ENCODE results near the gene DNAJC6. TPM values are rescaled to one million over a fixed set of nuclear protein-coding genes. Genes with fewer than 3 reads are reported as not detected.

The DNAJC6 gene
- total RNA-seq, 3 donors from 2014 or later, result 1.6 to 9.6 (median 1.8) TPM

GRCh38 chr1:65388908-65389695, 79.8 kb downstream of the DNAJC6 start:
- no peak overlapping the region for H3K4me3 ChIP-seq
- TF ChIP-seq, protein P1, sequence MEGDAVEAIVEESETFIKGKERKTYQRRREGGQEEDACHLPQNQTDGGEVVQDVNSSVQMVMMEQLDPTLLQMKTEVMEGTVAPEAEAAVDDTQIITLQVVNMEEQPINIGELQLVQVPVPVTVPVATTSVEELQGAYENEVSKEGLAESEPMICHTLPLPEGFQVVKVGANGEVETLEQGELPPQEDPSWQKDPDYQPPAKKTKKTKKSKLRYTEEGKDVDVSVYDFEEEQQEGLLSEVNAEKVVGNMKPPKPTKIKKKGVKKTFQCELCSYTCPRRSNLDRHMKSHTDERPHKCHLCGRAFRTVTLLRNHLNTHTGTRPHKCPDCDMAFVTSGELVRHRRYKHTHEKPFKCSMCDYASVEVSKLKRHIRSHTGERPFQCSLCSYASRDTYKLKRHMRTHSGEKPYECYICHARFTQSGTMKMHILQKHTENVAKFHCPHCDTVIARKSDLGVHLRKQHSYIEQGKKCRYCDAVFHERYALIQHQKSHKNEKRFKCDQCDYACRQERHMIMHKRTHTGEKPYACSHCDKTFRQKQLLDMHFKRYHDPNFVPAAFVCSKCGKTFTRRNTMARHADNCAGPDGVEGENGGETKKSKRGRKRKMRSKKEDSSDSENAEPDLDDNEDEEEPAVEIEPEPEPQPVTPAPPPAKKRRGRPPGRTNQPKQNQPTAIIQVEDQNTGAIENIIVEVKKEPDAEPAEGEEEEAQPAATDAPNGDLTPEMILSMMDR (IDR thresholded peaks at IDR 0.05), result no peak
- ATAC-seq (no peak), DNase-seq (no peak)
- H3K4me1 ChIP-seq (ENCODE audit: low read depth), result no peaks in the 10 kb centered on the region
- H3K9me3 ChIP-seq, result no peaks in the 10 kb centered on the region
- intact Hi-C loops (cut with DNase I, micrococcal nuclease), result no loop called here
- H3K36me3 ChIP-seq (ENCODE audit: low read depth), result no peaks in the 10 kb centered on the region

GRCh38 chr1:65392497-65392896, 83.2 kb downstream of the DNAJC6 start:
- TF ChIP-seq, protein P1 (IDR thresholded peaks at IDR 0.05), result no peak
- H3K9me3 ChIP-seq, result no peaks in the 10 kb centered on the region
- no peaks in the 10 kb centered on the region for H3K36me3 ChIP-seq (ENCODE audit: low read depth)
- ATAC-seq, result no peak
- intact Hi-C loops (cut with DNase I, micrococcal nuclease), result no loop called here
- DNase-seq, result no peak
- no peaks in the 10 kb centered on the region for H3K4me1 ChIP-seq (ENCODE audit: low read depth)
- no peak overlapping the region for H3K4me3 ChIP-seq

DNA sequence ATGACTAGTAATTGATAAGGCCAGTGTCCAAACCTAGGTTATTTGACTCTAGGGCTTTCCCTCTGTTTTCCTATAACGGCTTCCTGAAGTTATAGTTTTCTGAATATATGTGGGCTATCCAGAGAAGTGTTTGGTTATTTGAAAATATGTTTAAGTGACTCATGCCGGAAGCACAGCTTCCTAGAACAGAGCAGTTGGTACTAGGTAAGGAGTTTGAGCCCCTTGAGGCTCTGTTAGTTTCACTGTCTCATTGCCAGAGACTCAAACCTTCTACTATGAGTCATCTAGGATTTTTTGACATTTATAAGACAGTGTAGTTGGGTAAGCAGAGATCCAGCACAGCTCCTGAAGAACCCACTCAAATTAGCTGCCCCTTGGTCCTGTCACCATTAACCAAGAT, 84.0 kb downstream of the DNAJC6 start:
- Histone ChIP-seq H3K9me3 (no peaks in the 10 kb centered on the region), H3K4me3 (no peak overlapping the region), H3K36me3 (ENCODE audit: low read depth) (no peaks in the 10 kb centered on the region), H3K4me1 (ENCODE audit: low read depth) (no peaks in the 10 kb centered on the region)
- intact Hi-C loops (cut with DNase I, micrococcal nuclease), result no loop called here
- TF ChIP-seq, protein P1 (IDR thresholded peaks at IDR 0.05), result no peak
- DNase-seq (no peak), ATAC-seq (no peak)

DNA sequence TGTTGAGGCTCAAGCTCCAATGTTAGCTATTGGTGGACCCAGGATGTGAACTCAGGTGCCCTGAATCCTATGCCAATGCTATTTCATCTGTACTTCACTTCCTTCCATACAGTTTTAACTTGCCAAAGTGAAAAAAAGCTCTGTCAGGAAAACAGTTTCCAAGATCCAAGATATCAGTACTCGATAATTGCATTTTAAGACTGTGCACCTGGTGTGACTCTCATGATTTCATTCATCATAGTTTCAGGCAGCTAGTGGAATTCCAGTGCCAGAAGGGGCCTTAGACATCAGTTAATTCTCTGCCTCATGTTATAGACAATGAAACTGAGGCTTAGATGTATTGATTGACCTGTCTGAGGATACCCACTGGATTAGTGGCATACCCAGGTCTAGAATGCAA, 84.6 kb downstream of the DNAJC6 start:
- DNase-seq, result no peak
- ATAC-seq, result no peak
- no peaks in the 10 kb centered on the region for H3K9me3 ChIP-seq
- intact Hi-C loops (cut with DNase I, micrococcal nuclease), result no loop called here
- no peaks in the 10 kb centered on the region for H3K36me3 ChIP-seq (ENCODE audit: low read depth)
- H3K4me1 ChIP-seq (ENCODE audit: low read depth), result no peaks in the 10 kb centered on the region
- TF ChIP-seq, protein P1 (IDR thresholded peaks at IDR 0.05), result no peak
- no peak overlapping the region for H3K4me3 ChIP-seq

DNA sequence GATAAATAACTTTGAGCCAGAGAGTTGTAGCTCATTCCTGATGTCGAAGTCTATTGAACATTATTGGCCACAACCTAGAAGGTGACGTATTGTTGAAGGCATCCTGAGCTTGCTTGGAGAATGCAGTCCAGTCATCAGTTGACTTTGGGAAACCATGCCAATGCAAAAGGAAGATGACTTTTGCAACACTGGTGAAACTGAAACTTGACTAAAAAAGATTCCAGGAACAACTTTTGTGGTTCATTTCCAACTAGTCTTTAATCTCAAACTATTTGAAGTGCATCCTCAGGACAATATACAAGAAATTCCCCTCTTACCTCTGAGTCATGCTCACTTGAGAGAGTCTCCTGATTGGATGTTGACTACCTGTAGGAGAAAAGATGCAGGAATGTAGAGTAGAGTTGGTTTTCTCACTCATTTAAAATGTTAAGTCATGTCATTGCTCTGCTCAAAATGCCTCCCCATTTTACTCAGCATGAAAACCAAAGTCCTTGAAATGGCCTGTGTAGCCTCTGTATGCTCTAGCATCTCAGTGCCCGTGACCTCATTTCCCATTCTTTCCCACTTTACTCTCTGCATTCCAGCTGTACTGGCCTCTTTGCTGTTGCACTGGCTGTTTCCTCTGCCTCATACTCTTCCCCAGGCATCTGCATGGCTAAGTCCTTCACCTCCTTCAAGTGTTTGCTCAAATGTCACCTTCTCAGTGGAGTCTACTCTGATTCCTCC, 86.7 kb downstream of the DNAJC6 start:
- TF ChIP-seq, protein P1 (IDR thresholded peaks at IDR 0.05), result no peak
- no peak for ATAC-seq
- intact Hi-C loops (cut with DNase I, micrococcal nuclease), result no loop called here

More for the DNA sequence above, 86.7 kb downstream of the DNAJC6 start:
- no peak for DNase-seq
- Histone ChIP-seq H3K9me3 (no peaks in the 10 kb centered on the region), H3K36me3 (ENCODE audit: low read depth) (no peaks in the 10 kb centered on the region), H3K4me3 (no peak overlapping the region), H3K4me1 (ENCODE audit: low read depth) (no peaks in the 10 kb centered on the region)

All from mucosa of descending colon (tissue), 3 donors.